K562 (cell line): ENCODE measurements around the gene PA2G4. TPM values are rescaled to one million over a fixed set of nuclear protein-coding genes. Genes with fewer than 3 reads are reported as not detected.

Experiments
- ARID3B ChIP-seq: fragments of 250-450 bp; sonication (Bioruptor Pico); IDR thresholded peaks from 2 replicates; pipeline ENCODE4 v1.4.0; 2020; ENCODE audit warnings: borderline replicate concordance
- CHD2 ChIP-seq: IDR thresholded peaks from 2 replicates; pipeline ENCODE4 v1.6.1; 2011; ENCODE audit warnings: low read depth, low read length
- CREB5 ChIP-seq: fragments of 250-450 bp; sonication (Bioruptor Pico); IDR thresholded peaks from 2 replicates; pipeline ENCODE4 v1.5.0; 2020; ENCODE audit warnings: mild to moderate bottlenecking
- ELF1 ChIP-seq: fragments of 200-800 bp; sonication (Bioruptor generic); IDR thresholded peaks from 2 replicates; pipeline ENCODE4 v1.6.1; 2016; ENCODE audit warnings: missing genetic modification characterization, missing compliant biosample characterization
- FOXK2 ChIP-seq, 2 experiments: fragments of 450-650 bp; IDR thresholded peaks in 1 of 2; conservative IDR thresholded peaks in 1 of 2; 2 replicates each; pipeline ENCODE4 v1.6.1; 2016; ENCODE audit warnings: low read depth in 2 of 2, mild to moderate bottlenecking in 1 of 2
- KDM1A ChIP-seq, 2 experiments: fragments of 450-650 bp; IDR thresholded peaks; 2 replicates each; pipeline ENCODE4 v1.6.1; 2016; ENCODE audit warnings: mild to moderate bottlenecking in 2 of 2
- MAZ ChIP-seq, 2 experiments: fragments of 450-650 bp in 1 of 2; sonication (generic) in 1 of 2; formaldehyde crosslinking; IDR thresholded peaks in 1 of 2; conservative IDR thresholded peaks in 1 of 2; 2 replicates each; pipeline versions ENCODE4 v1.4.0 to v1.5.0; 2020; ENCODE audit warnings: mild to moderate bottlenecking in 1 of 2, missing genetic modification reagents in 1 of 2
- POLR2B ChIP-seq: fragments of 450-650 bp; IDR thresholded peaks from 2 replicates; pipeline ENCODE4 v1.6.1; 2018; ENCODE audit warnings: low read depth; ENCODE audit not compliant: partially characterized antibody
- PRDM10 ChIP-seq: fragments of 450-650 bp; IDR thresholded peaks from 2 replicates; pipeline ENCODE4 v1.6.1; 2018; ENCODE audit not compliant: partially characterized antibody
- RBM25 ChIP-seq: fragments of 200-400 bp; formaldehyde crosslinking; IDR thresholded peaks from 2 replicates; pipeline ENCODE4 v1.6.1; 2018; ENCODE audit warnings: low read length, low read depth, moderate library complexity; ENCODE audit not compliant: severe bottlenecking
- RNF2 ChIP-seq: sonication (generic); IDR thresholded peaks from 2 replicates; pipeline ENCODE4 v1.6.1; 2016
- SMAD3 ChIP-seq: fragments of 450-650 bp; formaldehyde crosslinking; conservative IDR thresholded peaks from 2 replicates; pipeline ENCODE4 v1.4.0; 2020; ENCODE audit warnings: mild to moderate bottlenecking
- STAG1 ChIP-seq: sonication (generic); formaldehyde crosslinking; IDR thresholded peaks from 2 replicates; pipeline ENCODE4 v1.5.0; 2020; ENCODE audit warnings: missing genetic modification reagents, borderline replicate concordance
- TGIF2 ChIP-seq: sonication (generic); formaldehyde crosslinking; IDR thresholded peaks from 2 replicates; pipeline ENCODE4 v1.8.1; 2022; ENCODE audit warnings: mild to moderate bottlenecking, missing genetic modification reagents, moderate library complexity
- ZBTB12 ChIP-seq: fragments of 250-450 bp; sonication (Bioruptor Pico); IDR thresholded peaks from 2 replicates; pipeline ENCODE4 v1.4.0; 2020
- ZBTB7A ChIP-seq: IDR thresholded peaks from 2 replicates; pipeline ENCODE4 v1.6.1; 2011; ENCODE audit warnings: low read depth, mild to moderate bottlenecking, low read length, moderate library complexity, borderline replicate concordance; ENCODE audit not compliant: control insufficient read depth
- ZNF668 ChIP-seq: fragments of 250-450 bp; sonication (Bioruptor Pico); IDR thresholded peaks from 2 replicates; pipeline ENCODE4 v1.8.0; 2022; ENCODE audit warnings: mild to moderate bottlenecking, inconsistent platforms
- ZNF77 ChIP-seq: fragments of 250-450 bp; sonication (Bioruptor Pico); IDR thresholded peaks from 2 replicates; pipeline ENCODE4 v1.5.0; 2020
- ZNF79 ChIP-seq: fragments of 250-450 bp; sonication (Bioruptor Pico); IDR thresholded peaks from 2 replicates; pipeline ENCODE4 v1.4.0; 2020; ENCODE audit warnings: low read depth, mild to moderate bottlenecking, moderate library complexity
- ZZZ3 ChIP-seq: fragments of 450-650 bp; IDR thresholded peaks from 2 replicates; pipeline ENCODE4 v1.6.1; 2016; ENCODE audit warnings: antibody characterized with exemption, mild to moderate bottlenecking, moderate library complexity
- polyA plus RNA-seq, 8 experiments: library from polyadenylated mRNA; depleted of rRNA in 4 of 8; stranded (reverse) in 5 of 8; unstranded in 3 of 8; fragments of >200 nt; fragmentation: Nextera tagmentation in 2 of 8; fragmentation: Illumina TruSeq in 1 of 8; extraction: Ambion mirVana in 2 of 8; extraction: Trizol in 1 of 8; gene quantifications; 2 replicates each; pipeline versions ENCODE4 v1.2.1 to v1.2.3, GENCODE V29; 2011 to 2014; ENCODE audit warnings: inconsistent platforms in 1 of 8, missing spikeins in 1 of 8
- total RNA-seq, 7 experiments: library from RNA; depleted of rRNA in 6 of 7; stranded (reverse); fragments of >200 nt in 6 of 7; fragmentation: Illumina TruSeq in 2 of 7; extraction: Trizol in 2 of 7; gene quantifications; 2 replicates each; pipeline versions ENCODE4 v1.2.1 to v1.2.3, GENCODE V29; 2011 to 2021; ENCODE audit warnings: low replicate concordance in 1 of 7

PA2G4 gene
- total and polyA plus RNA-seq, 9 of the 15 experiments (the other 6 are each of a cell fraction or from before 2014, with no cell fraction given): 230 to 925 (median 638) TPM

GRCh38 chr12:56080556-56081138 is 23.7 kb upstream of the PA2G4 start (continued):
- no peak for TF ChIP-seq CREB5 (CRISPR knock-in tag)
- TF ChIP-seq KDM1A (IDR thresholded peaks at IDR 0.05): peak in 1 of 2 experiments; percentile 26; a peak in 1 of 4 replicates
- TF ChIP-seq CHD2: no peak
- no peak for TF ChIP-seq ELF1
- no peak for TF ChIP-seq ZBTB12 (CRISPR knock-in tag)
- TF ChIP-seq FOXK2 (conservative IDR thresholded peaks at IDR 0.05 in 1 of 2, IDR thresholded peaks at IDR 0.05 in 1 of 2; ENCODE audit: low read depth in 2 of 2): 0 out of 4 replicates have a peak, but pooled peaks of 1 of the 2 experiments have one; percentile 41
- no peak for TF ChIP-seq ZNF79
- TF ChIP-seq POLR2B: no peak
- no peak for TF ChIP-seq STAG1 (CRISPR knock-in tag)
- TF ChIP-seq ARID3B (CRISPR knock-in tag): no peak
- TF ChIP-seq ZZZ3: no peak
- TF ChIP-seq ZBTB7A: peak; percentile 39; the same call in 1 of the 2 replicates
- TF ChIP-seq MAZ (CRISPR knock-in tag; conservative IDR thresholded peaks at IDR 0.05 in 1 of 2, IDR thresholded peaks at IDR 0.05 in 1 of 2): no peak
- peak; percentile 85 for TF ChIP-seq PRDM10
- TF ChIP-seq ZNF77: no peak
- TF ChIP-seq TGIF2: no peak
- TF ChIP-seq SMAD3 (CRISPR knock-in tag): no peak
- TF ChIP-seq RBM25: peak; percentile 70
- TF ChIP-seq RNF2: no peak
- TF ChIP-seq ZNF668 (CRISPR knock-in tag): no peak
